Activated CD4-positive, alpha-beta T cell treated with anti-CD3 and anti-CD28 coated beads, Interleukin-2, amount 50 U/mL, for 48 hours (primary cell): ENCODE results near the gene ZNF488.
"Not testable (repeated sequence)": the region's sequence is repeated elsewhere in the genome, so short reads cannot be mapped to it uniquely, and the experiment has no call there.

Source experiments
- DNase-seq, 2 experiments: peaks; one replicate each; pipeline ENCODE4 v3.0.0-alpha.2; 2020

ZNF488 gene

DNA sequence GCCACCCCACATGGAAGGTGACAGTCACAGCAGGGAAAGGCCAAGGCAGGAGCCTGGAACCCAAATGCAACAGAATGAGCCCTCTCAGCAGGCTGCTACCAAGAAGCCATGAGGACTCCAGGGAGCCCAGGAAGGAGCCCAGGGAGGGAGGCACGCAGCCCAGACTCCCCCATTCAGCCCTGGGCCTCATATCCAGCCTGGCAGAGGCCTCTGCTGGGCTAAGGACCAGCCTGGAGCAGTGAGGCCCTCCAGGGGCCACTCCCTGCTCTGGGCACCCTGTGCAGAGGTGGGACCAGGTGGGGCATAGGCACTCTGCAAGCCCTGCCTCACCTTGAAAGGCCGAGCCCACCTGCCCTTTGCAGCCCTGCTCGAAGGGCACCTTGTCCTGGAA lies 25.8 kb upstream of the ZNF488 start:
- no peak for DNase-seq

DNA sequence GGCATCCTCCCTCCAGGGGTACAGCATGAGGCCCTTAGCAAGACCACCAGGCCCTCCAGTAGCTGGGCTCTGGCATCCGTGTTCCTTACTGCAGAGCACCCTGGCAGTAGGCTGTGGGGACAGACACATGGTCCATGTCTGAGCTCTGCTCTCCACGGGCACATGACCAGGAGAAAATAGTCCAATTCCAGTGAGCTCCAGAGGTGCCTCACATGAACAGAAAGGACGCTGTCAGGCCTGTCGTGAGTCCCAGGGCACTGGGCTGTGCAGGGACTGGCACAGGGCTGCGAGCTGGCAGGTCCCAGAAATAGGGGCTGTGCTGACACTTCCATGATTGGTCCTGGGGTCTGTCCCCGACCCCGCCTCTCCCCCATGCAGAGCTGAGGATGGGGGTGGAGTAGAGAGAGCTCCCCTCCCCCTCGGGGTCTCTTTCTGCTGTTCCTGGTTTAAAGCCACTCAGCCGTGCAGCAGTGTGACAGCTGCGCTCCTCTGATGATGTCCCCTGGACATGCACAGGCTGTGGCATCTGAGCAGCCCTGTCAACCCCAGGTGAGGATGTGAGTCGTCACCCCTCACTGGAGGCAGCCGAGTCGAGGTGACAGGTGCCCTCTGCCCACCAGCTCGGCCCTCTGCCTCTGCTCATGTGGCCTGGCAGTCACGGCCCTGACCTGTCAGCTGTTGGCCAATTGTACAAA lies 25.2 kb upstream of the ZNF488 start:
- DNase-seq: no peak

DNA sequence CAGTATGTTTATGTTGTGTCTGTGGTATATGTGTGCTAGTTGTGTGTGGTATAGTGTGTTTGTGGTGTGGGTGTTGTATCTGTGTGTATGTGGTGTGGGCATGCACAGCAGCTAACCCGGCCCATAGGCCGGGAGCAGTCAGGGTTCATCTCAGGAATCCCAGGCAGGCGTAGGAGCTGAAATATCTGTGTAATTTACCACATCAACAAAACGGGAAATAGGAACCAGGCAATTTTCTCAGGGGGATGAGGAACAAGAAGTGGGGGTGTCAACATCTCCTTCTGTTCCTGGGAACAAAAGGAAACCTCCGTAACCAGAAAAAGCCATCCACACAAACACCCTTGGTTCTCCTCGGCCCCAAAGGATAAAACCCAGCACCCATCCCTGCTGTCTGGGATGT lies 24.5 kb upstream of the ZNF488 start:
- no peak for DNase-seq

DNA sequence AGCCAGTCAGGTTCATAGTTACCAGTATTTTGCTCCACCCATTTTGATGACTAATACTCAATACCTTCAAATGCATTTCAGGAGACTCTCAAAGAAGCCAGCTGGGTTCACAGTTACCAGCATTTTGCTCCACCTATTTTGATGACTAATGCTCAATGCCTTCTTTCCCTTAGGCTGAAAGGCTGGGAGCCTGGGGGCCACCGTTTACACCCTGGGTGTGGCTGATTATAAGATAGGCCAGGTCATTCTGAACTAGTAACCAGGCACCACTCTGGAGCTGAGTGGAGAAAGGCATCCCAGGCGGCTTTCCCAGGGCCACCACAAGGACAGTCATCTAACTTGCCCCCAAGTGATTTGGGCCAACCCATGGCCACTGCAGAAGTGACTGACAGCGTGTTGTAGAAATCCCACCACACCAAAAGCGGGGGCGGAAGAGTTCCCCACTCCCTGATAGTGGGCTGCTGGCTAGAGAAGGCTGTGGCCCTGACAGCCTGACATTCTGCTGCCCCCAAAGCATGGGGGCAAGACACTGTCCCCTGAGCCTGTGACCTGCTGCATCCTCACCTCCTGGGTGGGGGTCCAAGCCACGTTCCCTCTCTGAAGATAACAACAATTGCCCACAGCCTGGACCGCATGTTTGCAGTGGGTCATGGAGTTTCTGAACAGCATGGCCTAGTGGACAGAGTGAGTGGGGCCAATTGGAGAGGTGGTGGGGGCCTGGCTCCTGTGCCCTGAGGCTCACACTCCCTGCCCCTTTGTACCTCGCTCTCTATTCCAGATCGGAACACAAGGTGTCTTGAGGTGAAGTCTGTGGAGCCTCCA lies 23.0 kb upstream of the ZNF488 start:
- DNase-seq: no peak

DNA sequence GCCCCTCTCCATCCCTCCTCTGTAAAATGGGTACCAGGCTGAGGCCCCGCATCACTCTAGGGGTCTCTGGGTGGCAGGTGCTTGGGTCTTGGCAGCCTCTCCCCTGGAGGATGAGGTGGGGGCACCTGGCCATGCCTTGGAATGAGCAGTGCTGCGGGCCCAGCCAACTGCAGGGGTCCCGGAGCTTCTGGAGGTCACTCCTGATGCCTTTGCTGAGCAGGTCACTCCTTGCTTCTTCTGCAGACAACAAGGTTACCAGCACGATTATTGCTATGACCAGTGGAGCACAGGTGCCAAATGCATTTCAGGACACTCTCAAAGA lies 22.4 kb upstream of the ZNF488 start:
- DNase-seq: no peak

DNA sequence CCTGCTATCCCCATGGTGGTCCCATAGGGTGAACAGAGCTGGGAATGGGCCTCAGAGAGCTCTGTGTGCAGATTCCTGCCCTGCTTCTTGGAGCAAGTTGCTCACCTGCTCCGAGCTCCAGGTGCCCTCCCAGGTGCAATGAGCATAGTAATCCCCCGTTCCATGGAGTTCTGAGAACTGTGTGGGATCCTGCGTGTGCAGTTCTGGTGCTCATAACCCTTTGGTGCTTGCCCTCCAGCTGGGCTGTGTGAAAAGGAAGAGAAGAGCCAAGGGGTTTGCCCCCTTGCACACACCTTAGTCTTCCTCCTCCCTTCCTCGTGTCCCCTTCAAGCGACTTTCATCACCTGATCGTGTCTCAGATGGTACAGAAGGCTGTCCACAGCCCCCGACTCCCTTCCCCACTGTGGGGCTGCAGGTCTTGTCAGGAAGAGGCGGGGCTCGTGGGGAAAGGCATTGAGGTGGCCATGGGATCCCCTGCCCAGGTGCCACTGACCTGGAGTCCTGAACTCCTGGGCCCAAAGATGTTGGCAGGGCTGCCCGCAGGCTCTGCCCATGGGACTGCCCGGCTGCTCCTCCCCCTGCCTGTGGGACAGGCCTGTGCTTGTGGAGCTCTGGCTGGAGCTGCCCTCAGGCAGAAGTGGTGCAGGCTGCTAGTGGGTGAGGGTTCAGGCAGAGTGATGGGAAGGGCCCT lies 21.9 kb upstream of the ZNF488 start:
- DNase-seq: no peak

DNA sequence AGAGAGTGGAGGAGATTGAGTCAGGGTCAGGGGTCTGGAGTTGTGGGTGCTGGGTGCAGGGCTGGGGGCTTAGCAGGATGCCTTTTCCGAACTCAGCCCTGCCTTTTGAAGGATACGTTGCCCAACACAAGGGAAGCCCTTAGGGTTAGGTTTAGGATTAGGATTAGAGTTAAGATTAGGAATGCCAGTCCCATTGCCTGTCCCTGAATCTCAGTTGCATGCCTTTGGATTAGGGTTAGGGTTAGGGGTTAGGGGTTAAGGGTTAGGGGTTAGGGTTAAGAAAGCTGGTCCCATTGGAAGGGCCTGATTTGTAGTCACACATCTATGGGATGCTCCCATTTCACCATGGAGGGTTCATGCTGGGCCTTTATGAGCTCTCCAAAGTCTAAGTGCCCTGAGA lies 20.8 kb upstream of the ZNF488 start:
- DNase-seq: no peak

DNA sequence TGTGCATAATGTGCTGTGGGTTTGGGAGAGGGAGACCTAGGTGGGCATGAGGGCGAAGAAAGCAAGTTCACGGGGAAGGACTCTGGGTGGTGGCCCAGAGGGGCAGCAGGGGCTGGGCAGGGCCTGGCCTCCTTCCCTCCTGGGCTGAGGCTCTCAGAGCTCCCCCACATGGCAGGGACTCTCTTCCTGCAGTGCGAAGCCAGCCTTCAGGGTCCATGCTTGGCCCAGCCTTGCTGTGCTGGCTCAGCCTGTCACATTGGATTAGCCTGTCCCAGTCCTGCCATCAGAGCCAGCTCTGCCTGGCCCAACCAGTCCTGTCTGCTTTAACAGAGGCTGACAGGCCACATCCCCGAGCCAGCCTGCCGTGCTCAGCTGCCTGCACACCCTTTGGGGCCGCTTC lies 20.4 kb upstream of the ZNF488 start:
- DNase-seq: no peak

DNA sequence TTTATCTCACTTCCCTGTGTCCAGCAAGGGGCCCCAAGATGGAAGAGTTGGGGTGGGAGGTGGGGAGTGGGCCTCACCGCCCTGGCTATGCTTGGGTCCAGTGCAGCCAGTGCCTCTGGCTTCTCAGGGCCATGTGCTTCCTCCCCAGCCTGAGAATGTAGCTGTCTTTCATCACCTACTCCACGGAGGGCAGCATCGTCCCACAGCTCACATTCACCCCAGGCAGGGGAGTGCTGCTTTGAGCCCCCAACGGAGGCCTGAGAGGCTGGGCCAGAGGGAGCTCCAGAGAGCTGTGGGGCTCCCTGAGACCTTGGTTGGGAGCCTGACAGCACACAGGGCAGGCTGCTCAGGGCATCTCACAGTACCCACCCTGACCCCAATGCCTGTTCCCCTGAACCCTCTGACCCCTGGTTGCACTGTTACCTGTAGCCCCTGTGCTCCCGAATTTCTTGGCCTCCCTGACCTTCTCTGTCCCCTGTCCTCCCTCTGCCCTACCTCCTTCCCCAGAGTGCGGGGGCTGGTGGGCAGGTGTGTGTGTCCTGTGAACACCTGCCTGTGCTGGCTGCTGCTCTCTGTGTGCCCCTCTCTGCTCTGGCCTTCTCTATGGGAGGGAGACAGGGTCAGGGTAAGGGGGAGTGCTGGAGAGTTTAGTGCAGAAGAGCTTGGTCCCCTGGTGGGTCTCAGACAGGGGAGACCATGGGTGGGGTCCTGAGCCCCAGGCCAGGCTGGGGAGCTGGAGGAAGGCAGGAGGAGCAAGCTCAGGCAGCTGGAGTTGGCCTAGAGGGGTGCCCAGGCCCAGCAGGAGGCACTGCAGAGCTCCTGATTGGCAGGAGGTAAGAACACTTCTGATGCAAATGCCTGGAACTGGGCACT lies 19.6 kb upstream of the ZNF488 start:
- peak in 1 of 2 experiments; percentile 8 for DNase-seq

DNA sequence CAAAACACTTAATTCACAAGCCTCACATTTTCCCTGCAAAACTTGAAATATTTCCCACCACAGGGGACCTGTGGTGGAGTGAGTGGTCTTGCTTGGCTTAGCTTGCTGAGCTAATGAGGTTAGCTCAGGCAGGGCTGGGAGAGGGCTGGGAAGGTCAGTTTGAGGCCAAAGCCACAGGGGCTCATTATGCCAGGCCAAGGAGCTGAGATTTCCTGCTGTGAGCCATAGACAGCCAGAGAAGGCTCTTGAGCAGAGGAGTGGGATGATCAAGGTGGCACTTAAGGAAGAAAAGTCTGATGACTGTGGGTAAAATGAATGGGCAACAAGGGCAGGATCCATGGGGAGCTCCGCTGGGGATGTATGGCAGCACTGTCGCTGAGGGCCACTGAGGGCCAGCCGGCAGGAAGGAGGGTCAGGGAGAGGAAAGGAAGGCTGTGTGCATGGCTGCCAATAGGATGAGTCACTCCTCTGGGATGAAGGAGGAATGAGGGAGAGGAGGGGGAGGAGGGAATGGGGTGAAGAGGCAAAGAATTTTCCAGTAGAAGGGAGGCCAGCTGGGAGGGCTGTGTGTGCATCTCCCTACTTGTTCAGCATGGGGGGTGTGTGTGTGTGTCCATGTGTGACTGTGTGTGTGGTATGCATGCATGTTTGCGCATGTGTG lies 18.7 kb upstream of the ZNF488 start:
- no peak for DNase-seq

DNA sequence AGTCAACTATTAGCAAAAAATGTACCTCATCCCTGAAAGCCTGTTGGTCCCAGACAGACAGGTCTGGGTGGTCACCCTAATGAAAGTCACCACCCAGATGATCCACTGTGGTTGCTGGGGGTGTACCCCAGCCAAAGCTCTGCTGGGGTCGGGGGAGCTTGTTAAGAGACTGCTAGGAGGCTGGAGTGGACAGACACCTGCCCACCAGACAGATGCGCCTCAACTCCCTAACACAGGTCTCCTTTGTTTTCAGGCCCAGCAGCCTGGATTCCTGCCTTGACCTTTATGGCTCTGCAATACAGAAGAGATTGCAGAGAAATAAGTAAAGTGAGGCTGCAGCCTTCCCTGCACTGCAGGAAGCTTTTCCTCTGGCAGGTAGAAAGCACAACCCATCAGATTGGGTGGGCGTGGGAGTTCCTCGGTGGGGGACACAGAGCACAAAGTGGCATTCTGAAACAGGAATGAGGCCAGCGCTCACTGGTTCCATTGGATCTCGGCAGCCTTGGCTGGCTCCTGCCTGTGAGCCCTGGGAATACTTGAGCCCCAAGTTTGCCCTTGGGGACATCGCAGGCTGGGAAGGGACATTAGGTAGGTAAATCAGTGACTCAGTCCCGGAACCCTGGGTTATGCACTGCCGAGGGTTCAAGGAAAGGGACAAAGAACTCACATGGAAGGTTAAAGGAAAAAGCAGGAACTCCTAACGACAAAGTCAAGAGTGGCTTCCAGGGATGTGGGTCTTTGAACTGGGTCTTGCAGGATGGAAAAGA lies 18.0 kb upstream of the ZNF488 start:
- DNase-seq: no peak

DNA sequence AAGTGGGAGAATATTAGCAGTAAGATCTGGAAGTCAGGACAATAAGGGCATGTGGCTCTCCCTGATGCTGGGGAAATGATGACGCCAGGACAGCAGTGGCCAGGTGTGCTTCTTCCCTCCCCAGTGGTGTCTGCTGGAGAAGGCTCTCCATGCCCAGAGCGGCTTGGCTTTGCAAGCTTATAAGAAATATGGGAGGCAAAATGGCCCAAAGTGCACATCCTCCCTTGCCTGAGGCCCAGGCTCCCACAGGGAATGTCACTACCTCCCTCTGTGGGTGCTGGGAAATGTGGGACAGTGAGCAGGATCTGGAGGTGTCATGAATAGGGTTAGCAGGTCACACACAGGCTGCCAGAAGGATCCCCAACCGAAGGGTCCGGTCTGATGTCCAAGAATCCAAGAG lies 17.1 kb upstream of the ZNF488 start:
- no peak for DNase-seq

DNA sequence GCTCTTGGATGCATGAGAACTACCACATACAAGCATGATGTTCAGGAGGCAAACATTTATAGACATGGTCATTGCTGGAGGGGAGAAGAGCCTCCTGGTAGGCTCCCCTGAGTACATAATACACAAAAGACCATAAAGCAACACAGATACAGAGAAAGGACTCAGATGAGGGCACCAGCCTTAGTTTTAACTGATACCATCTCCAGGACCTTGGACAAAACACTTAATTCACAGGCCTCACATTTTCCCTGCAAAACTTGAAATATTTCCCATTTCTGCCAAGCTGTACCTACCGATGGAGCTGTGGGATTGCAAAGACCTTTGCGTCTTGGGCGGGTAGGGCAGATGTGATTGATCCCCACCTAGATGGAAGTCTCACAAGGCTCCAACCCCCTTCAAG lies 16.7 kb upstream of the ZNF488 start:
- DNase-seq: no peak

DNA sequence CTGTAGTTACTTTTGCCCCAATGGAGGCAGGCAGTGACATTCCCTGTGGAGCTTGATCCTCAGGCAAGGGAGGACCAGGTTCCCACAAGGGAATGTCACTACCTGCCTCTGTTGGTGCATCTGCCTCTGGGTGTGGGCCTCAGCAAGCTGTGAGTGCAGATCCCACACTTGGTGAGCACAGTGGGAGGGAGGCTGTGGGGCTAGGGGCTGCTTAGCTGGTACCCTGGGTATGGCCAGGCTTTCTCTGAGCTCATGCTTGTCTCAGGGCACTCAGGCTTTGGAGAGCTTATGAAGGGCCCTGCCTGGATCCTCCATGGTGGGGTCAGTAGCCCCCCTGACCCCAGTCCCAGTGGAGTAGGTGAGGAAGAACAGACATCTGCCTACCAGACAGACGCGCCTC lies 16.2 kb upstream of the ZNF488 start:
- DNase-seq: no peak

DNA sequence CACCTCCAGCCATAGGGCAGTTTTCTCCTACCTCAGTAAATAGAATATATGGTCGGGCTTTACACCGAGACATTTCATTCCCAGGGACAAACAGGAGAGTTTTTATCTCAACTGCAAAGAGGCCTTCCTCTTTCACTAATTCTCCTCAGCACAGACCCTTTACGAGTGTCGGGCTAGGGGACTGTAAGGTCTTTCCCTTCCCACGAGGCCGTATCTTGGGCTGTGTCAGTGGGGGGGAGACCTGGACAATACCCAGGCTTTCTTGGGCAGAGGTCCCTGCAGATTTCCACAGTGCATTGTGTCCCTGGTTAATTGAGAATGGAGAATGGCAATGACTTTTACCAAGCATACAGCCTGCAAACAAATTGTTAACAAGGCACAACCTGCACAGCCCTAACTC lies 13.2 kb upstream of the ZNF488 start:
- no peak for DNase-seq

DNA sequence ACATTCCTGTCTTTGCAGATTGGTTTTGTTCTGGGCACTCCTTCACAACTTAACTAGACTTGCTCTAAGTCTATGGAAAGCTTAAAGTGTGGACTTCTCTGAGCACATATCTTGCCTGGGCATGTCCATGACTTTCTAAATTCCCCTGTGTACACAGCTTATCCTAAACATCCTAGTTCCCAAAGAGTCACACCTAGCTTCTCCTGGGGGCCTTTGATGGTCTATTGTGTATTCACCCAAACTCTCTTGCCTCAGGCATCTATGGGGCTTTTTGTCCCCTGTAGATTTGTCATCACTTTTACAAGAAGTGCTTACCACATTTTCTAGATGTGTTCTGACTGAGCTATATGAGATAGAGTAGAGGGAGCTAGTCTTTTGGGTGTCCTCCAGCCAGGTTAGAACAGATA lies 12.2 kb upstream of the ZNF488 start:
- DNase-seq: no peak

DNA sequence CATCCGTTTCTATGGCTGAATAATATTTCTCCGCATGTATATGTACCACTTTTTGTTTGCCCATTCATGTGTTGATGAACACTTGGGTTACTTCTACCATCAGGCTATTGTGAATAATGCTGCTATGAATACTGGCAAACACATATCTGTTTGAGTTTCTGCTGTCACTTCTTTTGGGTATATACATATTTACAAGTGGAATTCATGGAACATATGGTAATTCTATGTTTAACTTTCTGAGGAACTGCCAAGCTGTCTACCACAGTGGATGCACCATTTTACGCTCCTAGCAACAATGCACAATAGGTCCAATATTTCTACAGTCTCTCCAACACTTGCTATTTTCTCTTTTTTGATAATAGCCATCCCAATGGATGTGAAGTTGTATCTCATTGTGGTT lies 5.5 kb upstream of the ZNF488 start:
- no peak for DNase-seq

DNA sequence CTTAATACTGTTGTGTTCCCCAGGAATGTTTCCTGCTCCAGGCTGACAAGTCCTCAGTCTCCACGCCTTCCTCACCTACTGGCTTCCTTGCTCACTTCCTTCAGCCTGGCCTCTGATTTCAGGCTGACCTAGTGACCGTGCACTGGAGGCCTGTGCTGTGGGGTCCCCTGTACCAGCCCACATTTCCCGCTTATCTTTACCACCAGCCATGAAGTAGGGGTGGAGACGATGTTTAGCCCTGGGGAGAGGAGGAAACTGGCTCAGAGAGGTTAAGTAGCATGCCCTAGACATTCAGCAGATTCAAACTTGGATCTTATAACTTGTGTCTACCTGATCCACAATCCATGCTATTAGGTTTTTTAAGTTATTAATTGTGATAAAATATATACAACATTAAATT lies 4.8 kb upstream of the ZNF488 start:
- no peak for DNase-seq

DNA sequence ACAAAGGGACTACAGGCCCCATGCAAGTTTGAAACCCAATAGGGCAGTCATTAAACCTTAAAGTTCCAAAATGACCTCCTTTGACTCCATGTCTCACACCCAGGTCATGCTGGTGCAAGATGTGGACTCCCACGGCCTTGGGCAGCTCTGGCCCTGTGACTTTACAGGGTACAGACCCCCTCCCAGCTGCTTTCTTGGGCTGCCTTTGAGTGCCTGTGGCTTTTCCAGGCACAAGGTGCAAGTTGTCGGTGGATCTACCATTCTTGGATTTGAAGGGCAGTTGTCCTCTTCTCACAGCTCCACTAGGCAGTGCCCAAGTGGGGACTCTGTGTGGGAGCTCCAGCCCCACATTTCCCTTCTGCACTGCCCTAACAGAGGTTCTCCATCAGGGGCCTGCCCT lies 2.0 kb upstream of the ZNF488 start:
- DNase-seq: not testable (repeated sequence)

DNA sequence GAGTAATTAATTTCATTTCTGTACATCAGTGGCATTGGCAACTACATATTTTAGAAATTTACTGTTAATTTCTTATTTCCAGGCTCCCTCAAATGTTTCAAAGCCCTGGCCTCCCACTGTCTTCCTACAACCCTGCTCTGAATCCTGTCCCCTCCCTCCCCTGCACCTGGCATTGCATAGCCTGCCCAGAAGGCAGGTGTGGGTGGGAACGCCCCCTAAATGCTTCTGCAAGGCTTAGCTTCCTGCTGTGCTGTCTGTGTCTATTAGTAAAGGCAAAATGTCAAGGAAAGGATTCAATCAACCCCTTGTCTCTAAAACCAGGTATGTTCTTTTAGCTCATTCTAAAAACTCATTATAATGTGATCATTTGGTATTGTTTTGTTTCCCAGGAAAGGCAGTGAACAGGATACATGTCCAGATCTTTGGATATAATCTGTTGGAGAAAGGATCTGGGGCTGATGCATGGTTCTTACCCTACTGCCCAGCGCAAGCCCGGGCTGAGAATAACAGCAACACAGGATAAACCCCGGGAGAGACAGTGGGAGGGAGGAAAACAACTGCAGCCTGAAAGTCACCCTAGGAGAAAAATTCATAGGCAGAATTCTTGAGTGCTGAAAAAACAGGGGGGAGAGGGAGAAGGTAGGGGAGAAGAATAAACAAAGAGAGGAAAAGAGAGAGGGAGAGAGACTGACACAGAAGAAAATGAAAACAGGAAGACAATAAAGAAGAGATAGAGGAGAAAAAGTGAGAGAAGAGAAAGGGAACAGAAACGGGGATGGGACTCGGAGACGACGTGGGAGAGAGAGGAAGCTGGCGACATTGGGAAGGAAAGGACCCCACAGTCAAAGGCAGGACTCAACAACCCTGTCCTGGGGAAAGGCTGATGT lies 589 bp downstream of the ZNF488 start:
- no peak for DNase-seq
